HL-60 (cell line): Measurements from ENCODE around the gene MCTS1.

ENCODE experiments used
- CTCF ChIP-seq: IDR thresholded peaks from one replicate; pipeline ENCODE4 v1.5.1; 2011; ENCODE audit warnings: low read length, control low read depth, inconsistent platforms; ENCODE audit not compliant: insufficient read depth
- REST ChIP-seq: IDR thresholded peaks from 2 replicates; pipeline ENCODE4 v1.6.1; 2012; ENCODE audit warnings: low read depth; ENCODE audit not compliant: insufficient replicate concordance
- SPI1 ChIP-seq: IDR thresholded peaks from 2 replicates; pipeline ENCODE4 v1.6.1; 2012; ENCODE audit warnings: low read depth, mild to moderate bottlenecking, borderline replicate concordance

- TF ChIP-seq CTCF (no peak), SPI1 (no peak), REST (no peak)
These were observed 44.1 kb upstream of the MCTS1 start for GRCh38 chrX:120559804-120560203.
